ENCODE measurements around the gene CUL5.

Gene CUL5

GRCh38 chr11:108069947-108070346 is 61.2 kb downstream of the CUL5 start:
- ChIA-PET CTCF (no interaction called here), POLR2A (interaction anchor here (0.8 kb wide), 1 partner anchor 61 kb away, joined by 3 read pairs; no protein-coding TSS in a partner anchor)
- Histone ChIP-seq H3K36me3 (ENCODE audit: control insufficient read depth in 2 of 2, insufficient read depth in 1 of 2, low read length in 2 of 2) (peaks cover 1 to 54% of the 10 kb centered on the region in 2 experiments; a peak in 2 of 3 replicates), H3K4me1 (ENCODE audit: control insufficient read depth, insufficient read depth, low read length) (no peaks in the 10 kb centered on the region), H3K9me3 (ENCODE audit: control insufficient read depth, insufficient read depth, low read depth, low read length) (no peaks in the 10 kb centered on the region), H3K27ac (ENCODE audit: extremely low read depth, low read depth, low read length) (no peak overlapping the region), H3K4me3 (ENCODE audit: low read depth, low read length) (no peak overlapping the region)
- TF ChIP-seq ZNF221 (tag by site-specific recombination; IDR thresholded peaks at IDR 0.05; ENCODE audit: borderline replicate concordance) (no peak), ZNF2 (tag by site-specific recombination; IDR thresholded peaks at IDR 0.05) (no peak), ZNF394 (tag by site-specific recombination; IDR thresholded peaks at IDR 0.05; ENCODE audit: borderline replicate concordance) (no peak), EGR2 (tag by site-specific recombination; IDR thresholded peaks at IDR 0.05; ENCODE audit: low read depth) (no peak), ZNF114 (tag by site-specific recombination; IDR thresholded peaks at IDR 0.05) (no peak), ZFP69B (tag by site-specific recombination; IDR thresholded peaks at IDR 0.05) (no peak), ZNF626 (tag by site-specific recombination; IDR thresholded peaks at IDR 0.05) (no peak), ZNF561 (tag by site-specific recombination; IDR thresholded peaks at IDR 0.05; ENCODE audit: borderline replicate concordance) (no peak)

GRCh38 chr11:108084811-108085210 is 76.1 kb downstream of the CUL5 start:
- ChIA-PET POLR2A (no interaction called here), CTCF (no interaction called here)
- Histone ChIP-seq H3K27ac (ENCODE audit: extremely low read depth, low read depth, low read length) (no peak overlapping the region), H3K4me1 (ENCODE audit: control insufficient read depth, insufficient read depth, low read length) (no peaks in the 10 kb centered on the region), H3K9me3 (ENCODE audit: control insufficient read depth, insufficient read depth, low read depth, low read length) (no peaks in the 10 kb centered on the region), H3K36me3 (ENCODE audit: control insufficient read depth in 2 of 2, insufficient read depth in 1 of 2, low read length in 2 of 2) (peaks cover 6 to 61% of the 10 kb centered on the region in 2 experiments; a peak in 2 of 3 replicates), H3K4me3 (ENCODE audit: low read depth, low read length) (no peak overlapping the region)
- TF ChIP-seq TSHZ1 (tag by site-specific recombination; IDR thresholded peaks at IDR 0.05; ENCODE audit: borderline replicate concordance) (no peak), ZNF645 (tag by site-specific recombination; IDR thresholded peaks at IDR 0.05) (no peak), ZNF18 (tag by site-specific recombination; IDR thresholded peaks at IDR 0.05) (no peak), ZNF518A (tag by site-specific recombination; conservative IDR thresholded peaks at IDR 0.05; ENCODE audit: low read depth) (no peak), YY2 (tag by site-specific recombination; IDR thresholded peaks at IDR 0.05) (no peak), ZXDB (tag by site-specific recombination; IDR thresholded peaks at IDR 0.05) (no peak)

All from HEK293 (cell line).